ENCODE data around the gene IQCE. TPM values are rescaled to one million over a fixed set of nuclear protein-coding genes. Genes with fewer than 3 reads are reported as not detected.

The IQCE gene
- total RNA-seq, 4 donors from 2014 or later = 10.5 to 18.6 (median 12.8) TPM

GRCh38 chr7:2520131-2520760, 38.5 kb upstream of the IQCE start:
- DNase-seq (ENCODE audit: low spot score in 2 of 2) = peak in 1 of 2 donors; percentile 89
- peak overlapping the region; percentile 47 for H3K4me3 ChIP-seq (ENCODE audit: low read depth, poor library complexity, severe bottlenecking)
- intact Hi-C loops (cut with DNase I; ENCODE audit: low total_unique reads) = no loop called here
- TF ChIP-seq CTCF (IDR thresholded peaks at IDR 0.05) (no peak), POLR2A (IDR thresholded peaks at IDR 0.05) (no peak)
- WGBS, 2 donors = 2 to 4% methylated on average over 13 to 29 of the region's 37 CpGs

GRCh38 chr7:2520761-2521290, 38.0 kb upstream of the IQCE start:
- intact Hi-C loops (cut with DNase I; ENCODE audit: low total_unique reads) = no loop called here
- no peak for TF ChIP-seq CTCF (IDR thresholded peaks at IDR 0.05)
- TF ChIP-seq POLR2A (IDR thresholded peaks at IDR 0.05) = no peak
- WGBS, 2 donors = 6 to 12% methylated on average over 11 to 12 of the region's 12 CpGs
- peak overlapping the region; percentile 47 for H3K4me3 ChIP-seq (ENCODE audit: low read depth, poor library complexity, severe bottlenecking)
- DNase-seq (ENCODE audit: low spot score in 2 of 2) = no peak

- 21 to 33% methylated on average over 3 to 12 of the region's 21 CpGs for WGBS, 2 donors
Observed at GRCh38 chr7:2521341-2521745, 37.4 kb upstream of the IQCE start.

GRCh38 chr7:2521952-2522591, 36.7 kb upstream of the IQCE start:
- WGBS, 2 donors = 14 to 15% methylated on average over 11 to 17 of the region's 17 CpGs
- intact Hi-C loops (cut with DNase I; ENCODE audit: low total_unique reads) = no loop called here
- peak overlapping the region; percentile 24 for H3K4me3 ChIP-seq (ENCODE audit: low read depth, poor library complexity, severe bottlenecking)
- no peak for TF ChIP-seq CTCF (IDR thresholded peaks at IDR 0.05)
- TF ChIP-seq POLR2A (IDR thresholded peaks at IDR 0.05) = no peak
- peak in 1 of 2 donors; percentile 88 for DNase-seq (ENCODE audit: low spot score in 2 of 2)

More at GRCh38 chr7:2521341-2521745, 37.4 kb upstream of the IQCE start:
- H3K4me3 ChIP-seq (ENCODE audit: low read depth, poor library complexity, severe bottlenecking) = peak overlapping the region; percentile 24
- intact Hi-C loops (cut with DNase I; ENCODE audit: low total_unique reads) = no loop called here
- DNase-seq (ENCODE audit: low spot score in 2 of 2) = no peak
- no peak for TF ChIP-seq CTCF (IDR thresholded peaks at IDR 0.05)
- TF ChIP-seq POLR2A (IDR thresholded peaks at IDR 0.05) = no peak

DNA sequence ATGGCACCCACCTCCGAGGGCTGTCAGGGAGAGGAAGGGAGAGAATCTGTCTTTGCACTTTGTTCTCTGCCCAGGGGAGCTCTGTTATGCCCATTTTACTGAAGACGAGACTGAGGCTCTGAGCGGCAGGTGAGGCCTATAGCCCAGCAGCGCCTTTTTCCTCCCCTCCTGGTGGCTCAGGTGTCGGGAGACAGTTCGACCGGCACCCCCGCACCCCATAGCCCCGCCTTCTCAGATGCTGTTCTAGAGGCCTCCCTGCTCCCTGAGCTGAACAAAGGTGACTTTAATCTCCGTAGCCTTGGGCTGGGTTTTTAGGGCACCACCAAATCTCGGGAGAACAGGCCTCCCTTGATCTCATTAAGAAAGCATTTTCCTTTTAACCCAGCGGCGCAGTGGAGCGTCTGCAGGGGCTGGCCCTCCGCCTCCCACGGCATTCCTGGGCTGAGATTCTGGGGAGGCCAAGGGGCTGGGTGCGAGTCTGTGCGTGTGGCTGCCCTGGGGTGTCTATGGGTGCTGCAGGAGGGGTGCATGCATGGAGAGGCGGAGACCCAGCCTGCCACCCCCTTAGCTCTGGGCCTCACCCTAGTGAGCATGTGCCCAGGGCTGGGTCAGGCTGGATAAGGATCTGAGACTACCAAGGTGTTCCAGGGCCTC, 35.9 kb upstream of the IQCE start:
- intact Hi-C loops (cut with DNase I; ENCODE audit: low total_unique reads) = no loop called here
- peak overlapping the region; percentile 5 for H3K4me3 ChIP-seq (ENCODE audit: low read depth, poor library complexity, severe bottlenecking)
- TF ChIP-seq POLR2A (IDR thresholded peaks at IDR 0.05) (no peak), CTCF (IDR thresholded peaks at IDR 0.05) (no peak)
- DNase-seq (ENCODE audit: low spot score in 2 of 2) = peak in 1 of 2 donors; percentile 89
- WGBS, 2 donors = 26 to 32% methylated on average over 19 of the region's 19 CpGs
